Natural killer cell (primary cell): ENCODE measurements around the gene SLC18A3. TPM values are rescaled to one million over a fixed set of nuclear protein-coding genes. Genes with fewer than 3 reads are reported as not detected.

Source experiments
- ATAC-seq, 3 donors: fragments of 150-1000 bp in 2 of 3; fragments of 200-7000 bp in 1 of 3; cut with Tn5 transposase; 1 replicate in 1 of 3; 2 replicates in 2 of 3; pipeline ENCODE4 v1.10.0; 2021; ENCODE audit warnings: mild to moderate bottlenecking in 2 of 3, moderate library complexity in 2 of 3
- DNase-seq, 2 donors: peaks; one replicate each; pipeline versions ENCODE4 v3.0.0 to v3.0.0-alpha.2; 2013 to 2021; ENCODE audit warnings: mixed read lengths in 1 of 2
- H3K27ac ChIP-seq: one replicate; pipeline ENCODE4 v1.5.1; 2013; ENCODE audit warnings: mild to moderate bottlenecking, low read length
- H3K27me3 ChIP-seq: one replicate; pipeline ENCODE4 v1.6.1; 2013; ENCODE audit warnings: low read length; ENCODE audit not compliant: control insufficient read depth, insufficient read depth
- H3K36me3 ChIP-seq: one replicate; pipeline ENCODE4 v1.6.1; 2013; ENCODE audit warnings: low read length; ENCODE audit not compliant: control insufficient read depth, insufficient read depth
- H3K4me1 ChIP-seq: one replicate; pipeline ENCODE4 v1.6.1; 2013; ENCODE audit warnings: low read length; ENCODE audit not compliant: control insufficient read depth, insufficient read depth
- H3K4me3 ChIP-seq: one replicate; pipeline ENCODE4 v1.5.1; 2013; ENCODE audit warnings: low read length
- H3K9me3 ChIP-seq: one replicate; pipeline ENCODE4 v1.6.1; 2013; ENCODE audit warnings: low read length; ENCODE audit not compliant: control insufficient read depth, insufficient read depth
- H3K27ac Mint-ChIP-seq, 2 donors: one replicate each; pipeline ENCODE4 v1.8.0; 2022; ENCODE audit warnings: mild to moderate bottlenecking in 2 of 2, mixed read lengths in 2 of 2, moderate library complexity in 1 of 2
- H3K27me3 Mint-ChIP-seq, 2 donors: one replicate each; pipeline ENCODE4 v1.8.0; 2022; ENCODE audit warnings: low read depth in 2 of 2, mixed read lengths in 2 of 2
- H3K36me3 Mint-ChIP-seq: one replicate; pipeline ENCODE4 v1.8.0; 2022; ENCODE audit warnings: mixed read lengths
- H3K4me1 Mint-ChIP-seq, 2 donors: one replicate each; pipeline ENCODE4 v1.8.0; 2022; ENCODE audit warnings: mixed read lengths in 2 of 2
- H3K4me3 Mint-ChIP-seq: one replicate; pipeline ENCODE4 v1.8.0; 2022; ENCODE audit warnings: mild to moderate bottlenecking, moderate library complexity, mixed read lengths
- H3K9me3 Mint-ChIP-seq, 2 donors: one replicate each; pipeline ENCODE4 v1.8.0; 2022; ENCODE audit warnings: mixed read lengths in 2 of 2
- CTCF ChIP-seq: fragments of 200-600 bp; IDR thresholded peaks from one replicate; pipeline ENCODE4 v1.8.0; 2022; ENCODE audit warnings: antibody characterized with exemption
- WGBS: methylation state at CpG from one replicate; pipeline ENCODE4 v1.1.7; 2013; ENCODE audit warnings: missing lambda C conversion rate; ENCODE audit not compliant: insufficient coverage; 5-methylcytosine and 5-hydroxymethylcytosine counted together
- intact Hi-C: fragments of 100-400 bp; cut with micrococcal nuclease; formaldehyde crosslinking; loops from one replicate; pipeline ENCODE4 v1.14.2; 2022
- total RNA-seq, 4 donors: library from RNA; stranded (reverse); fragments of 120-200 nt in 1 of 4; gene quantifications; one replicate each; pipeline versions ENCODE4 v1.2.3 to v1.2.4, GENCODE V29; 2013 to 2022

The SLC18A3 gene
- total RNA-seq, 3 donors from 2014 or later (not counting 1 experiment from before 2014, with no cell fraction given) = not detected

- Histone ChIP-seq H3K27me3 (peaks cover 47% of the 10 kb centered on the region), H3K4me1 (peaks cover 4% of the 10 kb centered on the region), H3K4me3 (no peak overlapping the region), H3K36me3 (no peaks in the 10 kb centered on the region), H3K9me3 (no peaks in the 10 kb centered on the region), H3K27ac (no peak overlapping the region)
- H3K27me3 Mint-ChIP-seq = peaks cover 67 to 68% of the 10 kb centered on the region in 2 donors
- ATAC-seq (no peak), DNase-seq (no peak)
- intact Hi-C loops = no loop called here
- WGBS = 12% methylated on average over 29 of the region's 29 CpGs
- TF ChIP-seq CTCF = no peak
- no peak overlapping the region for H3K27ac Mint-ChIP-seq
- H3K4me3 Mint-ChIP-seq = no peak overlapping the region
- H3K9me3 Mint-ChIP-seq = no peaks in the 10 kb centered on the region
- no peaks in the 10 kb centered on the region for H3K36me3 Mint-ChIP-seq
- H3K4me1 Mint-ChIP-seq = peaks cover 6 to 15% of the 10 kb centered on the region in 2 donors
These were observed 2.5 kb downstream of the SLC18A3 start for GRCh38 chr10:49612513-49613164.

- WGBS = 12% methylated on average over 23 of the region's 23 CpGs
- no peak overlapping the region for H3K27ac Mint-ChIP-seq
- no peaks in the 10 kb centered on the region for H3K9me3 Mint-ChIP-seq
- Histone ChIP-seq H3K4me3 (no peak overlapping the region), H3K27ac (no peak overlapping the region), H3K27me3 (peaks cover 40% of the 10 kb centered on the region), H3K36me3 (no peaks in the 10 kb centered on the region), H3K4me1 (peaks cover 4% of the 10 kb centered on the region), H3K9me3 (no peaks in the 10 kb centered on the region)
- intact Hi-C loops = no loop called here
- TF ChIP-seq CTCF = no peak
- H3K4me3 Mint-ChIP-seq = no peak overlapping the region
- H3K4me1 Mint-ChIP-seq = peaks cover 6 to 15% of the 10 kb centered on the region in 2 donors
- ATAC-seq (no peak), DNase-seq (no peak)
- peaks cover 67 to 70% of the 10 kb centered on the region in 2 donors for H3K27me3 Mint-ChIP-seq
- H3K36me3 Mint-ChIP-seq = no peaks in the 10 kb centered on the region
These were observed 3.2 kb downstream of the SLC18A3 start for GRCh38 chr10:49613165-49613881.

- Histone ChIP-seq H3K36me3 (no peaks in the 10 kb centered on the region), H3K4me1 (peaks cover 4% of the 10 kb centered on the region), H3K27me3 (peaks cover 35% of the 10 kb centered on the region), H3K4me3 (no peak within 1 kb of the TSS), H3K9me3 (no peaks in the 10 kb centered on the region), H3K27ac (no peak within 1 kb of the TSS)
- Mint-ChIP-seq H3K36me3 (no peaks in the 10 kb centered on the region), H3K4me3 (no peak within 1 kb of the TSS), H3K9me3 (no peaks in the 10 kb centered on the region), H3K27ac (no peak within 1 kb of the TSS), H3K27me3 (peaks cover 65 to 67% of the 10 kb centered on the region in 2 donors), H3K4me1 (peaks cover 6 to 15% of the 10 kb centered on the region in 2 donors)
- ATAC-seq (no peak), DNase-seq (no peak)
- WGBS = 3% methylated on average over 9 of the region's 10 CpGs
- intact Hi-C loops = loop anchor here (2.0 kb wide), 1 partner anchor 31 kb away; no protein-coding TSS in a partner anchor
- no peak for TF ChIP-seq CTCF
These were observed 3.8 kb downstream of the SLC18A3 start, which contains the start of gene CHAT for GRCh38 chr10:49613882-49614241. Gene CHAT, plus strand, starts transcription at chr10:49614037. Its CDS starts 153 bp downstream, at chr10:49614190.
